ENCODE results near the gene PCDHGA10. TPM values are rescaled to one million over a fixed set of nuclear protein-coding genes. Genes with fewer than 3 reads are reported as not detected.
"Not testable (repeated sequence)": the region's sequence is repeated elsewhere in the genome, so short reads cannot be mapped to it uniquely, and the experiment has no call there.

PCDHGA10 gene
- total and polyA plus RNA-seq, 7 donors: 0.23 to 11.5 (median 6.1) TPM

GRCh38 chr5:141369994-141370848 is 42.6 kb upstream of the PCDHGA10 start, which contains the start of gene PCDHGB3:
PCDHGB3 (plus strand) TSS chr5:141370242; CDS start chr5:141370395, 153 bp downstream.
- Histone ChIP-seq H3K4me3 (peak within 1 kb of the TSS in 2 of 4 donors; percentile 17 to 19), H3K4me1 (no peaks in the 10 kb centered on the region), H3K27ac (no peak within 1 kb of the TSS), H3K36me3 (peaks cover 0 to 6% (median 0%) of the 10 kb centered on the region in 4 donors), H3K27me3 (peaks cover 0 to 7% (median 0%) of the 10 kb centered on the region in 3 donors), H3K9me3 (peaks cover 49 to 95% (median 71%) of the 10 kb centered on the region in 4 donors)
- WGBS, 2 donors: 19 to 42% methylated on average over 32 of the region's 32 CpGs
- no peak for DNase-seq
- intact Hi-C loops (cut with DNase I): no loop called here
- no peak for TF ChIP-seq CTCF (IDR thresholded peaks at IDR 0.05)
- no peak for TF ChIP-seq POLR2A (IDR thresholded peaks at IDR 0.05)

- Histone ChIP-seq H3K9me3 (peaks cover 44 to 91% (median 67%) of the 10 kb centered on the region in 4 donors), H3K4me1 (no peaks in the 10 kb centered on the region), H3K27me3 (peaks cover 0 to 3% (median 0%) of the 10 kb centered on the region in 3 donors), H3K4me3 (no peak overlapping the region), H3K36me3 (peaks cover 0 to 6% (median 0%) of the 10 kb centered on the region in 4 donors), H3K27ac (no peak overlapping the region)
- no peak for DNase-seq
- WGBS, 2 donors: 41 to 69% methylated on average over 69 of the region's 69 CpGs
- no peak for TF ChIP-seq EP300 (IDR thresholded peaks at IDR 0.05)
- no peak for TF ChIP-seq POLR2A (IDR thresholded peaks at IDR 0.05)
- no peak for TF ChIP-seq POLR2AphosphoS5 (IDR thresholded peaks at IDR 0.05)
- no peak for TF ChIP-seq CTCF (IDR thresholded peaks at IDR 0.05)
- intact Hi-C loops (cut with DNase I): no loop called here
Measured at GRCh38 chr5:141371572-141372475, 41.0 kb upstream of the PCDHGA10 start.

- Histone ChIP-seq H3K27ac (no peak within 1 kb of the TSS), H3K4me3 (peak within 1 kb of the TSS; percentile 7 to 30 (median 21)), H3K36me3 (peaks cover 0 to 6% (median 0%) of the 10 kb centered on the region in 4 donors), H3K4me1 (no peaks in the 10 kb centered on the region), H3K9me3 (peaks cover 42 to 91% (median 74%) of the 10 kb centered on the region in 4 donors), H3K27me3 (no peaks in the 10 kb centered on the region)
- intact Hi-C loops (cut with DNase I): no loop called here
- 23 to 56% methylated on average over 27 of the region's 27 CpGs for WGBS, 2 donors
- no peak for TF ChIP-seq POLR2AphosphoS5 (IDR thresholded peaks at IDR 0.05)
- no peak for TF ChIP-seq POLR2A (IDR thresholded peaks at IDR 0.05)
- TF ChIP-seq CTCF (IDR thresholded peaks at IDR 0.05): no peak
- no peak for TF ChIP-seq EP300 (IDR thresholded peaks at IDR 0.05)
- DNase-seq: no peak
Measured at GRCh38 chr5:141373673-141374317, 39.0 kb upstream of the PCDHGA10 start, which contains the start of gene PCDHGA6. PCDHGA6 (plus strand) TSS chr5:141373891; CDS start chr5:141374084, 193 bp downstream.

GRCh38 chr5:141374627-141375026 is 38.2 kb upstream of the PCDHGA10 start:
- intact Hi-C loops (cut with DNase I): no loop called here
- H3K36me3 ChIP-seq: peaks cover 0 to 6% (median 0%) of the 10 kb centered on the region in 4 donors
- peaks cover 42 to 91% (median 72%) of the 10 kb centered on the region in 4 donors for H3K9me3 ChIP-seq
- TF ChIP-seq POLR2AphosphoS5 (IDR thresholded peaks at IDR 0.05) (no peak), EP300 (IDR thresholded peaks at IDR 0.05) (no peak), CTCF (IDR thresholded peaks at IDR 0.05) (no peak), POLR2A (IDR thresholded peaks at IDR 0.05) (no peak)
- no peak overlapping the region for H3K4me3 ChIP-seq
- WGBS, 2 donors: 69 to 72% methylated on average over 14 of the region's 14 CpGs
- H3K4me1 ChIP-seq: no peaks in the 10 kb centered on the region
- DNase-seq: no peak
- no peaks in the 10 kb centered on the region for H3K27me3 ChIP-seq
- H3K27ac ChIP-seq: no peak overlapping the region

- H3K4me3 ChIP-seq; DNase-seq; H3K36me3 ChIP-seq; H3K4me1 ChIP-seq; intact Hi-C loops (cut with DNase I); H3K27ac ChIP-seq; H3K27me3 ChIP-seq: not testable (repeated sequence)
- peaks cover 41 to 85% (median 67%) of the 10 kb centered on the region in 4 donors for H3K9me3 ChIP-seq
- 60 to 72% methylated on average over 42 to 43 of the region's 48 CpGs for WGBS, 2 donors
Measured at GRCh38 chr5:141375444-141376155, 37.2 kb upstream of the PCDHGA10 start.
